GM12873 (cell line): ENCODE data around the gene TADA1.

Experiments
- TF ChIP-seq, protein P1 (sequence below): IDR thresholded peaks from 2 replicates; pipeline ENCODE4 v1.5.1; 2012; ENCODE audit warnings: low read depth, mild to moderate bottlenecking, moderate library complexity, low read length, control low read depth; ENCODE audit not compliant: insufficient read depth; ENCODE audit errors: missing control alignments

The TADA1 gene

DNA sequence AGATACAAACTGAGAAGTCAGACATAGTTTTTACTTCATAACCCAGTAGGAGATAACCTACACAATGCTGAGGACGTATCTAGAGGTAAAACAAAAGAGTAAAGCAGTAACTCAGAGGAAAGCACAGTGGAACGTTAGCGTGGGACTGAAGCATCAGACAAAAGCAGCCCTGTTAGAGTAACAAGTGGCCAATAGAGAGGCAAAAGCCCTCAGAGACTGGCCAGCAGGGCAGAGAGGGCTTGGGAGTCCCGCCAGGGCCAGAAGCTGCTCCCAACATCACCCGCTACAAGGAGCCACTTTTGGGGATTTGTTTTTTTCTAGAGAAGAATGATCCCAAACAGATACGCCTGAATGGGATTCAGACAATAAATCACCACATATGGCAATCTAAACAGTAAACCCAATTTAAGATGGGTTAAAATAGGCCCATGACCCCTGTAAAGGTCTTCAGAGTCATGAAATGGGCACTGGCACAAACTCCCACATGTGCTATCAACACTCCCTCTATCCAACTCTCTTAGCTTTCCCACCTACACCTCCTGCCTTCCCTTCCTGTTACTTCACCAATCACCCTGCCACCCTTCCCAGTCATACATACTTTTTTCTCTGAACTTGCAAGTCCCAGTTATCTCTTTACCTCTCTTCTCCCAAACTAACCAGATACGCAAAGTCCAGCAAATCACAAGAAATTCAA is 17.2 kb downstream of the TADA1 start:
- TF ChIP-seq, protein P1, sequence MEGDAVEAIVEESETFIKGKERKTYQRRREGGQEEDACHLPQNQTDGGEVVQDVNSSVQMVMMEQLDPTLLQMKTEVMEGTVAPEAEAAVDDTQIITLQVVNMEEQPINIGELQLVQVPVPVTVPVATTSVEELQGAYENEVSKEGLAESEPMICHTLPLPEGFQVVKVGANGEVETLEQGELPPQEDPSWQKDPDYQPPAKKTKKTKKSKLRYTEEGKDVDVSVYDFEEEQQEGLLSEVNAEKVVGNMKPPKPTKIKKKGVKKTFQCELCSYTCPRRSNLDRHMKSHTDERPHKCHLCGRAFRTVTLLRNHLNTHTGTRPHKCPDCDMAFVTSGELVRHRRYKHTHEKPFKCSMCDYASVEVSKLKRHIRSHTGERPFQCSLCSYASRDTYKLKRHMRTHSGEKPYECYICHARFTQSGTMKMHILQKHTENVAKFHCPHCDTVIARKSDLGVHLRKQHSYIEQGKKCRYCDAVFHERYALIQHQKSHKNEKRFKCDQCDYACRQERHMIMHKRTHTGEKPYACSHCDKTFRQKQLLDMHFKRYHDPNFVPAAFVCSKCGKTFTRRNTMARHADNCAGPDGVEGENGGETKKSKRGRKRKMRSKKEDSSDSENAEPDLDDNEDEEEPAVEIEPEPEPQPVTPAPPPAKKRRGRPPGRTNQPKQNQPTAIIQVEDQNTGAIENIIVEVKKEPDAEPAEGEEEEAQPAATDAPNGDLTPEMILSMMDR = no peak

DNA sequence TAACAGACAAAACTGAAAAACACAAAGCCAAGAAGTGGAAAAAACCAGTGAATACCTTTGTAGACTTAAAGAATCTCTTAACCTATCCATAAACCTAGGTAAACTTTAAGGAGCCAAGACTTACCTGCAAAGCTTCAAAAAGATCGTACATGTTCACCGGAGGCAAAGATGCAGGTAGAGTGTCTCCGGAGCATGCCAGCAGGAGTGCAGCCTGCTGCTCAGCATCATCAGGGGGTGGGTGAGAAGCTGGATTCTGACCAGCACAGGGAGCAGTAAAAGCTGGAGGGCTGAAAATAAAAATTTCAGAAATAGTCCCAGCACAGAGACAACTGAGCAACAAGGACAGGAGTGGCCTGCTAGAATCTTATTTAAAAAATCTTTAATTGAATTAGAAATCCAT is 18.1 kb downstream of the TADA1 start:
- TF ChIP-seq, protein P1 = no peak

DNA sequence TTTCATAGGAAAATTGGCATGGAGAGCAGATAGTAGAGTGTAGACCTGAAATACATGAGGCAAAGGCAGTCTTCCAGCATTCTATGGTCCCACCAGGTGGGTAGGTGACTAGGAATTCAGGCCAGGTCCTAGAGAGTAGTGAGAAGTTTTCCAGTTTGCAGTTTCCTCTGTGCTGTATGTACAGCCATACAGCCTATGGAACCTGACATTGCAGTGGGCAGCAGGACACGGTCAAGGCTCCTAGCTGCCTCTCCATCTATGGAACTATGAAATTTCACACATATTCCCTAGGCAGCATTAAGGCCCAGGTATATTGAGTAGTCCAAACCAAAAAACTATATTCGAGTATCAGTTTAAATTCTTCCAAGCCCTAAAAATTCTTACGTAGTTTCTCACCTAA is 20.5 kb downstream of the TADA1 start:
- TF ChIP-seq, protein P1 = no peak

DNA sequence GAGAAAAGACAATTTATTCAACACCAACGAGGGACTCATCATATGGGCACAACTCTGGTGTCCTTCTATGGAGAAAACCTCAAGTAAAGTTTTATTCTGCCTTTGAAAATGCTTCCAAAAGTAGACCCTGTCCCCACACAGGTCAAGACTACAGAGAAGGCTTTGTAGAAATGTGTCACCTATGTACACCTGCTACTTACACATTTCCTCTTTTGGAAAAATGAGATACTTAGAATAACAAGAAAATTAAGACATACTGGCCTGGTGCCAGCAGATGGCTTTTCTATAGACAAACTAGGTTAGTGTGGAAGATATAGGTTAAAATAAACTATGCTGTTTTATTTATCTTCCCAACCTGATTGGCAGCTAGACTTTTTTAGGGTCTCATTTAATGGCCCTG is 23.1 kb downstream of the TADA1 start:
- TF ChIP-seq, protein P1 = no peak

DNA sequence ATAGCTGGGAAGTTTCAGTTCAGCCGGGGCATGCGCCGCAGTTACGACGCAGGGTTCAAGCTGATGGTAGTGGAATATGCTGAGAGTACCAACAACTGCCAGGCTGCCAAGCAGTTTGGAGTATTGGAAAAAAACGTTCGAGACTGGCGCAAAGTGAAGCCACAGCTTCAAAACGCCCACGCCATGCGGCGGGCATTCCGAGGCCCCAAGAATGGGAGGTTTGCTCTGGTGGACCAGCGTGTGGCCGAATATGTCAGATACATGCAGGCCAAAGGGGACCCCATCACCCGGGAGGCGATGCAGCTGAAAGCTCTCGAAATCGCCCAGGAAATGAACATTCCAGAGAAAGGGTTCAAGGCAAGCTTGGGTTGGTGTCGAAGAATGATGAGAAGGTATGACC is 26.9 kb downstream of the TADA1 start:
- TF ChIP-seq, protein P1 = no peak

DNA sequence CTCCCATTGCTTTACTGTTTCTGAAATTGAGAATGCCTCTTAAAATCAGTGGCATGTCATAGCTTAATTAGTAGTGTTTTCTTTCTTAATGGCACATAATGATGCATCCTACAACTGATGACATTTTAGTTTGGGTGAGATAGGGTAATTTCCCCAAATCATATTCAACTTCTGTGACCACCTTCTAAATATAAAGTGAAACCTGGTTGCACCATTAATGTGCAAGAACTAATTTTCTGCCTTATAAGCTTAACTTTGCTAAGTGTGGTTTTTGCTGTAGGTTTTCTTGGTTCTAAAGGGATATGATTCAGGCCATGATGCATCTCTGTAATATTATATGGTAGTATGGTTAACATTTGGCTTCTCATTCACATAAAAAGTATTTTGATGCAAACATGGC is 27.9 kb downstream of the TADA1 start:
- TF ChIP-seq, protein P1 = no peak

DNA sequence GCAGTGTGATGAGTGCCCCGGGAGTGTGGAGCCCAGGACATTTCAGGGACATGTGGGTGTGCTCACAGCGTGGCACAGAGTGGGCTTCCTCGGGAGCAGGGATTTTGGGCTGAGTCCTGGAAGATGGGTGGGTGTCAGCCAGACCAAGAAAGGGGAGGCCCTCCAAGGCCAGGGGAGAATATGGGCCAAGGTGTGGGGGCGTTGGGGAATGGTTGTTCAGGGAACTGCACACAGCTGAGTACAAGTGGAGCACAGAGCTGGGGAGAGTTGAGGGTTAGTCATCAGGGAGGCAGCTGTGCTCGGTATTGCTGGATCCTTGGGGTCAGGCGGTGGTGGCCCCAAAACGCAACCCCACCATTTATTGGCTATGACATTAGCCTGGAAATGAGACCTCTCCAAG is 31.3 kb downstream of the TADA1 start:
- TF ChIP-seq, protein P1 = no peak
